SU-DHL-6 (cell line): ENCODE data around the gene LTBP2.

Experiments used
- H2AFZ ChIP-seq: fragments of 200-600 bp; sonication (generic); 2 replicates; pipeline ENCODE4 v1.6.1; 2014; ENCODE audit warnings: low read depth, mild to moderate bottlenecking, moderate library complexity, mixed read lengths, antibody characterized with exemption, low read length; ENCODE audit not compliant: severe bottlenecking
- H3F3A ChIP-seq: fragments of 200-600 bp; shearing (Covaris generic); 2 replicates; pipeline ENCODE4 v1.6.0; 2016; ENCODE audit warnings: antibody characterized with exemption, mild to moderate bottlenecking; ENCODE audit not compliant: insufficient read depth
- H3K27ac ChIP-seq: fragments of 200-600 bp; sonication (generic); 2 replicates; pipeline ENCODE4 v1.5.1; 2016; ENCODE audit warnings: low read depth, mild to moderate bottlenecking, low read length, moderate library complexity, mixed read lengths
- H3K27me3 ChIP-seq: fragments of 200-600 bp; sonication (generic), shearing (Covaris generic); 2 replicates; pipeline ENCODE4 v1.6.0; 2014; ENCODE audit warnings: mild to moderate bottlenecking, low read length
- H3K36me3 ChIP-seq: fragments of 200-600 bp; sonication (generic); 2 replicates; pipeline ENCODE4 v1.6.1; 2014; ENCODE audit warnings: mild to moderate bottlenecking, low read length, mixed read lengths
- H3K4me2 ChIP-seq: fragments of 300-600, 200-600 bp; shearing (Covaris generic), sonication (generic); 2 replicates; pipeline ENCODE4 v1.6.0; 2014; ENCODE audit warnings: low read length, low read depth, mild to moderate bottlenecking; ENCODE audit not compliant: poor library complexity, severe bottlenecking
- H3K4me3 ChIP-seq: fragments of 200-600 bp; sonication (generic); 2 replicates; pipeline ENCODE4 v1.5.1; 2014; ENCODE audit warnings: antibody characterized with exemption, low read length, mild to moderate bottlenecking, mixed read lengths; ENCODE audit not compliant: insufficient read depth, poor library complexity, severe bottlenecking
- H3K79me2 ChIP-seq: fragments of 200-600 bp; sonication (generic); 2 replicates; pipeline ENCODE4 v1.6.1; 2014; ENCODE audit warnings: mild to moderate bottlenecking, low read length, moderate library complexity; ENCODE audit not compliant: insufficient read depth
- H3K9ac ChIP-seq: fragments of 200-600 bp; sonication (generic); 2 replicates; pipeline ENCODE4 v1.7.0; 2014; ENCODE audit warnings: mild to moderate bottlenecking, low read length
- H3K9me2 ChIP-seq: fragments of 200-600 bp; sonication (generic); replicated peaks from 2 replicates; pipeline ENCODE4 v1.6.1; 2014; ENCODE audit warnings: low read length; ENCODE audit not compliant: insufficient read depth
- H3K9me3 ChIP-seq: fragments of 200-600 bp; sonication (generic); 2 replicates; pipeline ENCODE4 v1.6.1; 2014; ENCODE audit warnings: low read length, mixed read lengths; ENCODE audit not compliant: insufficient read depth
- H4K20me1 ChIP-seq: fragments of 200-600 bp; sonication (generic); 2 replicates; pipeline ENCODE4 v1.6.1; 2014; ENCODE audit warnings: low read depth, mild to moderate bottlenecking, antibody characterized with exemption, low read length, moderate library complexity, mixed read lengths
- EZH2phosphoT487 ChIP-seq: fragments of 200-600 bp; sonication (generic), shearing (Covaris generic); conservative IDR thresholded peaks from 2 replicates; pipeline ENCODE4 v1.6.1; 2018; ENCODE audit warnings: mild to moderate bottlenecking, antibody characterized with exemption, low read length, moderate library complexity, mixed read lengths
- TF ChIP-seq, protein P1 (sequence below): fragments of 200-600 bp; sonication (generic); IDR thresholded peaks from one replicate; pipeline ENCODE4 v1.5.1; 2017; ENCODE audit warnings: antibody characterized with exemption, mild to moderate bottlenecking, low read length, moderate library complexity; ENCODE audit not compliant: insufficient read depth, poor library complexity, severe bottlenecking

LTBP2 gene

DNA sequence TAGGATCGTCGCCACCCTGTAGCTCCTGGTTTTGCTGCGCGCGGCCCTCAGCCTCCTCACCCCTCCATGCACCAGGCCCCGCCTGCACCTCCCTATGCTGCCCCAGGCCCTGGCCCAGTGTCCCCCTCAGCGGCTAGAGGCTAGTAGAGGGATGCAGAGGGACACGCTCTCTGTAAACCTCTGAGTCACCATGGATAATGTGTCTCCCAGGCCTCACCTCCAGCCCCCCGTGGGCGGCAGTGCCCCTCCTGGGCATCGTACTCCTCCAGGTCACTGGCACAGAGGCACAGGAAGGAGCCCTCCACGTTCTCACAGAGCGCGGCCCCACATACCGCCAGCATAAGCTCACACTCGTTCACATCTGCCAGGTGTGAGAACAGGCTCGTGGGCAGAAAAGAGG lies 106.2 kb downstream of the LTBP2 start:
- Histone ChIP-seq H3K79me2 (no peaks in the 10 kb centered on the region), H2AFZ (no peak overlapping the region), H4K20me1 (no peaks in the 10 kb centered on the region), H3K4me2 (no peak overlapping the region), H3F3A (no peaks in the 10 kb centered on the region), H3K9me2 (no peaks in the 10 kb centered on the region), H3K9ac (no peak overlapping the region), H3K4me3 (no peak overlapping the region), H3K27me3 (no peaks in the 10 kb centered on the region), H3K36me3 (no peaks in the 10 kb centered on the region), H3K9me3 (no peaks in the 10 kb centered on the region), H3K27ac (no peak overlapping the region)
- TF ChIP-seq EZH2phosphoT487: no peak
- TF ChIP-seq, protein P1, sequence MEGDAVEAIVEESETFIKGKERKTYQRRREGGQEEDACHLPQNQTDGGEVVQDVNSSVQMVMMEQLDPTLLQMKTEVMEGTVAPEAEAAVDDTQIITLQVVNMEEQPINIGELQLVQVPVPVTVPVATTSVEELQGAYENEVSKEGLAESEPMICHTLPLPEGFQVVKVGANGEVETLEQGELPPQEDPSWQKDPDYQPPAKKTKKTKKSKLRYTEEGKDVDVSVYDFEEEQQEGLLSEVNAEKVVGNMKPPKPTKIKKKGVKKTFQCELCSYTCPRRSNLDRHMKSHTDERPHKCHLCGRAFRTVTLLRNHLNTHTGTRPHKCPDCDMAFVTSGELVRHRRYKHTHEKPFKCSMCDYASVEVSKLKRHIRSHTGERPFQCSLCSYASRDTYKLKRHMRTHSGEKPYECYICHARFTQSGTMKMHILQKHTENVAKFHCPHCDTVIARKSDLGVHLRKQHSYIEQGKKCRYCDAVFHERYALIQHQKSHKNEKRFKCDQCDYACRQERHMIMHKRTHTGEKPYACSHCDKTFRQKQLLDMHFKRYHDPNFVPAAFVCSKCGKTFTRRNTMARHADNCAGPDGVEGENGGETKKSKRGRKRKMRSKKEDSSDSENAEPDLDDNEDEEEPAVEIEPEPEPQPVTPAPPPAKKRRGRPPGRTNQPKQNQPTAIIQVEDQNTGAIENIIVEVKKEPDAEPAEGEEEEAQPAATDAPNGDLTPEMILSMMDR: no peak

DNA sequence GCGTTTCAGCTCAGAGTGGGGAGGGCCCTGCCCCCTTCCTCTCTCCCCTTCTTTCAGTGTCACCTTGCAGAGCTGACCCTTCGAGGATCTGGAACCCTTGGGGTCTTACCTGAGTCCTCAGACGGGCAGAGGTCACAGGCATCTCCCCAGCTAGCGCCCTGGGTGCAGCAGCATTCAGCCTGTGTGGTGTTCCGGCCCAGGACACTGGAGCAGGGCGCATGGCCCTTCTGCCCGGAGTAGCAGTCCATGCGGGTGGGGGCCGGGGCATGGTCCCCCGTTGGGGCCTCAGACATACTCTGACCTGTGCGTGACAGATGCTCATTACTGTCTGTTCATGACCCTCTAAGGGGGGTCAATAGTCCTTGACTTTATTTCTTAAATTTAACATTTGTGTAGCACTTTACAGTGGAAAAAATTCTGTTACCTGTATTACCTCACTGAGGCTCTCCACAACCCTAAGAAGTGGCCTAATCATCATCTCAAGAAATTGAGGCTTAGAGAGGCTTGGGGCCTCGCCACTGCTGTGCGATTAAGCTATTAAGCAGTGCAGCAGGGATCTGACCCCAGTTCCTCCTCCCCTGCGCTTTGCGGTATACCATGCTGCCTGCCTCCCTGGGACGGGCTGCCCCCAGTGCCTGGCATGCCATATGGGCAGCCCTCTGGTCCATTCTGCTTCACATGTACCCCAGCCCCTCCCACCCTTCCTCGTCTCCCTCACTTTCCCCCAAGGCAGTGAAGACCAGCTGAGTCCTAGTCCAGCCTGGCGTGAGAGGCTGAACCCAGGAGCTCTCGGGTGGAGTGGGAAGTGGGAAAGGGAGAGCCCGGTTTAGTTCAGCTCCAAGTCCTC lies 106.9 kb downstream of the LTBP2 start:
- H3F3A ChIP-seq: no peaks in the 10 kb centered on the region
- H3K9me3 ChIP-seq: no peaks in the 10 kb centered on the region
- no peak overlapping the region for H3K4me2 ChIP-seq
- H3K79me2 ChIP-seq: no peaks in the 10 kb centered on the region
- TF ChIP-seq EZH2phosphoT487: no peak
- TF ChIP-seq, protein P1: no peak
- no peak overlapping the region for H3K27ac ChIP-seq
- no peaks in the 10 kb centered on the region for H4K20me1 ChIP-seq
- no peaks in the 10 kb centered on the region for H3K36me3 ChIP-seq
- H3K9me2 ChIP-seq: no peaks in the 10 kb centered on the region
- H2AFZ ChIP-seq: no peak overlapping the region
- H3K27me3 ChIP-seq: no peaks in the 10 kb centered on the region
- no peak overlapping the region for H3K9ac ChIP-seq
- no peak overlapping the region for H3K4me3 ChIP-seq

DNA sequence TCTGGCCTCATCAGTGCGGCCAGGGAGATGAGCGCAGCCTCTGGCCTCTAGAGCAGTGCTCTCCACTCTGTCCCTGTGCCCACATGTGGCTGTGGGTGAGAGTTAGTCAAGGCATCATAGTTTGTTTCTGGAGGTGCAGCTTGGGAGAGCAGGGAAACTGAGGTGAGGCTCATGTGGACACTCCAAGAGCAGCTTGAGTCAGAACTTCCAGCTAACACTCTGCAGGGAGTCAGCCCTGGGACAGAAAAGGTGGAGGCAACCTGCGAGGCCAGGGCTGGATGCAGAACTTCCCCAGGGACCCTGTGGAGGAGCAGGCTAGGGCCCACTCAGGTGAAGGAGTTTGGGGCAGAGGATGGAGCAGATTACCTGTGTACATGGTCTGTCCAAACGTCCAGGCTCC lies 107.6 kb downstream of the LTBP2 start:
- H3K36me3 ChIP-seq: no peaks in the 10 kb centered on the region
- no peaks in the 10 kb centered on the region for H4K20me1 ChIP-seq
- no peak overlapping the region for H3K9ac ChIP-seq
- H3K27ac ChIP-seq: no peak overlapping the region
- H2AFZ ChIP-seq: no peak overlapping the region
- H3K4me3 ChIP-seq: no peak overlapping the region
- no peaks in the 10 kb centered on the region for H3K27me3 ChIP-seq
- H3K9me2 ChIP-seq: no peaks in the 10 kb centered on the region
- H3K79me2 ChIP-seq: no peaks in the 10 kb centered on the region
- H3K4me2 ChIP-seq: no peak overlapping the region
- no peak for TF ChIP-seq EZH2phosphoT487
- TF ChIP-seq, protein P1: no peak
- H3F3A ChIP-seq: no peaks in the 10 kb centered on the region
- no peaks in the 10 kb centered on the region for H3K9me3 ChIP-seq
